SU-DHL-6 (cell line): ENCODE measurements around the gene OR13C5.

Source experiments
- H2AFZ ChIP-seq: fragments of 200-600 bp; sonication (generic); 2 replicates; pipeline ENCODE4 v1.6.1; 2014; ENCODE audit warnings: low read depth, mild to moderate bottlenecking, moderate library complexity, mixed read lengths, antibody characterized with exemption, low read length; ENCODE audit not compliant: severe bottlenecking
- H3F3A ChIP-seq: fragments of 200-600 bp; shearing (Covaris generic); 2 replicates; pipeline ENCODE4 v1.6.0; 2016; ENCODE audit warnings: antibody characterized with exemption, mild to moderate bottlenecking; ENCODE audit not compliant: insufficient read depth
- H3K27ac ChIP-seq: fragments of 200-600 bp; sonication (generic); 2 replicates; pipeline ENCODE4 v1.5.1; 2016; ENCODE audit warnings: low read depth, mild to moderate bottlenecking, low read length, moderate library complexity, mixed read lengths
- H3K27me3 ChIP-seq: fragments of 200-600 bp; sonication (generic), shearing (Covaris generic); 2 replicates; pipeline ENCODE4 v1.6.0; 2014; ENCODE audit warnings: mild to moderate bottlenecking, low read length
- H3K36me3 ChIP-seq: fragments of 200-600 bp; sonication (generic); 2 replicates; pipeline ENCODE4 v1.6.1; 2014; ENCODE audit warnings: mild to moderate bottlenecking, low read length, mixed read lengths
- H3K4me2 ChIP-seq: fragments of 300-600, 200-600 bp; shearing (Covaris generic), sonication (generic); 2 replicates; pipeline ENCODE4 v1.6.0; 2014; ENCODE audit warnings: low read length, low read depth, mild to moderate bottlenecking; ENCODE audit not compliant: poor library complexity, severe bottlenecking
- H3K4me3 ChIP-seq: fragments of 200-600 bp; sonication (generic); 2 replicates; pipeline ENCODE4 v1.5.1; 2014; ENCODE audit warnings: antibody characterized with exemption, low read length, mild to moderate bottlenecking, mixed read lengths; ENCODE audit not compliant: insufficient read depth, poor library complexity, severe bottlenecking
- H3K79me2 ChIP-seq: fragments of 200-600 bp; sonication (generic); 2 replicates; pipeline ENCODE4 v1.6.1; 2014; ENCODE audit warnings: mild to moderate bottlenecking, low read length, moderate library complexity; ENCODE audit not compliant: insufficient read depth
- H3K9ac ChIP-seq: fragments of 200-600 bp; sonication (generic); 2 replicates; pipeline ENCODE4 v1.7.0; 2014; ENCODE audit warnings: mild to moderate bottlenecking, low read length
- H3K9me2 ChIP-seq: fragments of 200-600 bp; sonication (generic); replicated peaks from 2 replicates; pipeline ENCODE4 v1.6.1; 2014; ENCODE audit warnings: low read length; ENCODE audit not compliant: insufficient read depth
- H3K9me3 ChIP-seq: fragments of 200-600 bp; sonication (generic); 2 replicates; pipeline ENCODE4 v1.6.1; 2014; ENCODE audit warnings: low read length, mixed read lengths; ENCODE audit not compliant: insufficient read depth
- H4K20me1 ChIP-seq: fragments of 200-600 bp; sonication (generic); 2 replicates; pipeline ENCODE4 v1.6.1; 2014; ENCODE audit warnings: low read depth, mild to moderate bottlenecking, antibody characterized with exemption, low read length, moderate library complexity, mixed read lengths
- CTCF ChIP-seq: fragments of 200-600 bp; sonication (generic); IDR thresholded peaks from one replicate; pipeline ENCODE4 v1.5.1; 2017; ENCODE audit warnings: antibody characterized with exemption, mild to moderate bottlenecking, low read length, moderate library complexity; ENCODE audit not compliant: insufficient read depth, poor library complexity, severe bottlenecking
- EZH2phosphoT487 ChIP-seq: fragments of 200-600 bp; sonication (generic), shearing (Covaris generic); conservative IDR thresholded peaks from 2 replicates; pipeline ENCODE4 v1.6.1; 2018; ENCODE audit warnings: mild to moderate bottlenecking, antibody characterized with exemption, low read length, moderate library complexity, mixed read lengths

The OR13C5 gene

GRCh38 chr9:104564358-104564757, 34.9 kb downstream of the OR13C5 start:
- Histone ChIP-seq H3K9me2 (no peaks in the 10 kb centered on the region), H3K27ac (no peak overlapping the region), H3K79me2 (no peaks in the 10 kb centered on the region), H3K4me3 (no peak overlapping the region), H3K27me3 (no peaks in the 10 kb centered on the region), H2AFZ (no peak overlapping the region), H3K9ac (no peak overlapping the region), H4K20me1 (no peaks in the 10 kb centered on the region), H3K36me3 (no peaks in the 10 kb centered on the region), H3K4me2 (no peak overlapping the region), H3K9me3 (no peaks in the 10 kb centered on the region), H3F3A (no peaks in the 10 kb centered on the region)
- TF ChIP-seq CTCF (no peak), EZH2phosphoT487 (no peak)

GRCh38 chr9:104556830-104557634, 42.2 kb downstream of the OR13C5 start:
- Histone ChIP-seq H3K27ac (no peak overlapping the region), H3K9me3 (no peaks in the 10 kb centered on the region), H3K36me3 (no peaks in the 10 kb centered on the region), H3K79me2 (no peaks in the 10 kb centered on the region), H3K4me3 (no peak overlapping the region), H2AFZ (no peak overlapping the region), H3K4me2 (no peak overlapping the region), H3F3A (no peaks in the 10 kb centered on the region), H3K9ac (no peak overlapping the region), H3K27me3 (no peaks in the 10 kb centered on the region), H4K20me1 (no peaks in the 10 kb centered on the region), H3K9me2 (no peaks in the 10 kb centered on the region)
- no peak for TF ChIP-seq CTCF
- no peak for TF ChIP-seq EZH2phosphoT487

GRCh38 chr9:104555521-104555920, 43.7 kb downstream of the OR13C5 start:
- Histone ChIP-seq H4K20me1 (no peaks in the 10 kb centered on the region), H3K27ac (no peak overlapping the region), H3K79me2 (no peaks in the 10 kb centered on the region), H3K9ac (no peak overlapping the region), H2AFZ (no peak overlapping the region), H3K4me3 (no peak overlapping the region), H3F3A (no peaks in the 10 kb centered on the region), H3K9me2 (no peaks in the 10 kb centered on the region), H3K36me3 (no peaks in the 10 kb centered on the region), H3K9me3 (no peaks in the 10 kb centered on the region), H3K27me3 (no peaks in the 10 kb centered on the region), H3K4me2 (no peak overlapping the region)
- TF ChIP-seq EZH2phosphoT487 (no peak), CTCF (no peak)
